Fibroblast of skin of back (primary cell): ENCODE measurements around the gene TUBGCP3.

ENCODE experiments used
- DNase-seq: peaks from one replicate; pipeline ENCODE4 v3.0.0-alpha.2; 2013

The TUBGCP3 gene

GRCh38 chr13:112479389-112479788 lies 108.6 kb downstream of the TUBGCP3 start:
- DNase-seq = no peak

DNA sequence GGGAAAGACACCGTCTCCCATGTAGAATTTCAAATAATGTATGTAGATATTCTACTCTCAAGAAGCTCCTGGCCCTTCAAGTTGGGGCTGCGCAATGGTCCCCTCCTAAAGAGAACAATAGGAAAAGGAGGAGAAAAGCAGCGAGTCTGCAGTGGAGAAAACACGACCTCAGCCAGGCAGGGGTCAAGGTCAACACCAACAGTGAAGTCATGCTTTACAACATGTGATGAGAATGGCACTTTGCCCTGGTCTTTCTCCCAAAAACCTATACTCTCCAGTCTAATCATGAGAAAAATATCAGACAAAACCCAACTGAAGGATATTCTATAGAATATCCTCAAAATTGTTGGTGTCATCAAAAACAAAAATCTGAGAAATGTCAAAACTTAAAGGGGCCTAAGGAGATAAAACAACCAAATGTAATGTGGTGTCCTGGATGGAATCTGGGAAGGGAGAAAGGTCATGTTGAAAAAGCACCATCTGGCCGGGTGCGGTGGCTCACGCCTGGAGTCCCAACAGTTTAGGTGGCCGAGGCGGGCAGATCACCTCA lies 110.8 kb downstream of the TUBGCP3 start:
- DNase-seq = no peak

- no peak for DNase-seq
These were observed 112.1 kb downstream of the TUBGCP3 start for GRCh38 chr13:112475889-112476288.

DNA sequence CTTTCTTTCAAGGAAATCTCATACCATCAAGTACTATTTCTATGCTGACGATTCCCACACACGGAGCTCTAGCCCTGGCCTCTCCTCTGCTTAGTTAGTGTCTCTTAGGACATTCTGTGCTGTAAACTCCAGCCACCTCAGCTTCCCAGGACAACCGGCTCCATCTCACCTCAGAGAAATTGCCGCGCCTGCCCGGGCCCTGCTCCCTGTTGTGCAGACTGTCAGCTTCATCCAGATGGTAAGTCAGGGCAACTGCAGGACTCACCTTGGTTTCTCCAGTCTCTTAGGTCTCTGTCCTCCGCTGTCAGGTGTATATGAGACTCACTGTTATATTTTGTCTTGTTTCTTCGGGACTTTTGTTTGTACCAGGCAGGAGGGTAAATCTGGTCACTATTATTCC lies 113.1 kb downstream of the TUBGCP3 start:
- DNase-seq = no peak

DNA sequence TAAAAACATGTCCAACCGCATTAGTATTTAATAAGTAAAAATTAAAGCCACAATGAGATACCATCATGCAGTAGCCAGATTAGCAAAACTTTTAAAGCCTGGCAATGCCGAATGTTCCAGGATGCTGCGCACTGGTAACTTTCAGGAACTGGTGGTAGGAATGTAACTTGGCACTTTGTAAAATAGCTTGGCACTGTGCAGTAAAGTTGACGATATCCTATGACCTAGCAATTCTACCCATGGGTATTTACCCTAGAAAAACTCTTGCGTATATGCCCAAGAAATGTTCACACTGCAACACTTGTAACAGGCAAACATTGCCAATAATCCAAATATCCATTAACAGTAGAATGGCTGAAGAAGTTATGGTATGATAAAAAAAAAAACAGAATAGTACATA lies 114.1 kb downstream of the TUBGCP3 start:
- no peak for DNase-seq

DNA sequence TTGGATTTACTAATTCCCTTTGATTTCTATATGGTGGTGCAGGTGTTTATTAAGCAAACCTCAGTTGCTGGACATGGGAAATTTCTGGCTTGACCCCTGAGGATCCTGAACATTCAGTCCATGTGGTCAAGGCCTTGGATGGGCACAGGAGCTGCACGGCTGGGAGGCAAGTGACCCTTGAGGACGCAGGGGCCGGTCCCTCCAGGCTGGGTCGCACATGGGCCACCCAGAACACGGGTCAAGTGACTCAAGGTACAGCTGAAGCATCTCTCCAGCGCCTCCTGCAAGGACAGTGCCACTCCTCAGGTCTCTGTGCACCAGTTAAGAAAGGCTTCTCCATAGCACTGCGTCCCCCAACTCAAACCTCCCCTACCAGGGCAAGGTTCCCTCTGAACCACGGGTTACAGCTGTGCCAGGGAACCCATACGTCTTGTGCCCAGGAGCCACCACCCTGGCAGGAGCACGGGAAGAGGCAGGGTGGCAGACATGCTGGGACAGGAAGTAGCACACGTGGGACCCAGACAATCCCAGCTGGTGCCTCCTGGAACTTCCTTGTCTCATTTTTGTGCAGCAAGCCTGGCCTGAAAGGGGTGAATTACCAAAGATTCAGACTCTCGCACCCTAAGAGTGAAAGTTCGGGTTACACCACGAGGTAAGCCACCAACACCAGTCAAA lies 118.7 kb downstream of the TUBGCP3 start:
- DNase-seq = no peak

DNA sequence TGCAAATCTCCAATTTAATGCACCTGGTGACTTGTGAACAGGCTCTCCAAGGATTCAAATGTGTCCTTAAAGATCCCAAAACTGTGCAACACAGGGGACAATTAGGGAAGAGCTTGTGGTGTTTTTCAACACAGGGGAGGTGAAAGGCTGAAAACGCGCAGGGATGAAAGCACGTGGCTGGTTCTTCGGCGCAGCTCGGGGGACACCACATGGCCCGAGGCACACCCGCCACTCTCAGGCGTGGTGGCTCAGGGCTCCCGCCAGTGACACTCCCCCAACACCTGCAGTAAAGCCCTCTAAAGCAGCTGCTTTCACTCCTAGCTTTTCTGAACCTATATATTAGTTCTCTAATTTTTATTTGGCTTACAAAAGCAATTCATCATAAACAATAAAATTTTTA lies 119.9 kb downstream of the TUBGCP3 start:
- DNase-seq = no peak

DNA sequence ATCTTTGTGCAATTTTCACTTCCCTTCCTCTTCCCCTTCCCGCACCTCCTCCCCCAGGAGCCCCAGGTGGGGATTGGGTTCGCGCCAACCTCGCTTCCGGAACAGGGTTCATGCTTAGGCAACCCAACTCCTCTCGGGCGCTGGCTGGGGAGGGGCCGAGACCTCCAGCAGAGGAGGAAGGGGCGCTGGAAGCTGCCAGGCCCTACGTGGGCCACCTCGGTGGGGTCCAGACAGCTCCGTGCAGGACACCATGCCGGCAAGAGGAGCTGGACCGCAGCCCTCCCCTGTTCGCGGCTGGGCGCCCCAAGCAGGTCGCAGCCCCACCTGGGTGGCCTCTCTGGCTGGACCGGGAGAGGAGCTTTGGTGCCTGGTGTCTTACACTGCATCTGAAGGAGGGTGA lies 120.7 kb downstream of the TUBGCP3 start:
- no peak for DNase-seq

DNA sequence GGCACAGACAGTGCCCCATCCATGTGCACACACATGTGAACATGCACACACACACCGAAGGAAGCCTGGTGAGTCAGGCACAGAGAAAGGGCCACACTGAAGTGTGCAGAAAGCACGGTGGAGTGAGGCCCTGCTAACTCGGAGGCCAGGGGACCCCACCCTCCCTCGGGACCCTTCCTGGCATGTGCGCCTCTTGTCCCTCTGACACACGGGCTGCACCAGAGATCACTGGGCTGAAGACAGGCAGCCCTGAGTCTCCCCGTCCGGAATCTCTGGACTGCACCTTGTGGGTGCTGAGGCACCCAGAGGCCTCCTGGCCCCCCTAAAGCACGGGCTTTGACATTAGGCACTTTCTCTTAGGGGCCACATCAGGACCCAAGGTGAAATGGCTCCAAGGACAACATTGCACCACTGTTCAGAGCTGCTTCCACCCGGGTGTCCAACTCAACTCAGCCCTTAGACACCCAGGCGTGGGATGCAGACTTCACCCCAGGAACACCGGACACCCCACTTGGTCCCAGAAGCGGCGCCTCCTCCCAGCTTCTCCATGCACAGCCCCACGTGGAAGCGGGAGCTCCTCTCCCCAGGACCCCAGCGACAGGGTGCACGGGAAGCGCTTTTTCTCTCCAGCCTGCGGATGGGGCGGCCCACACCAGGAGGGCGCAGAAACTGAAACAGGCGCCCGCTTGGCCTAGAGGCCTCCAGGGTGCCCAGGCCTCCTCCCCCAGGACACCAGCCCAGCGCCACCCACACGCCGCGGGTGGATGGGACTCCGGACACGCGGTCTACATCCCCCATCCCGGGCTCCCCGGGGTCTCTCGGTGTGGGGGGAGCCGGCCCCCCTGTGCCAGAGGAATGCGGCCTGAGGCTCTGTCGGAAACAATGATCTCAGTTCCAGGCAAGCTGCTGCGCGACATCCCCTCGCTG lies 121.6 kb downstream of the TUBGCP3 start:
- DNase-seq = no peak

GRCh38 chr13:112465251-112466131 lies 122.5 kb downstream of the TUBGCP3 start:
- DNase-seq = no peak

DNA sequence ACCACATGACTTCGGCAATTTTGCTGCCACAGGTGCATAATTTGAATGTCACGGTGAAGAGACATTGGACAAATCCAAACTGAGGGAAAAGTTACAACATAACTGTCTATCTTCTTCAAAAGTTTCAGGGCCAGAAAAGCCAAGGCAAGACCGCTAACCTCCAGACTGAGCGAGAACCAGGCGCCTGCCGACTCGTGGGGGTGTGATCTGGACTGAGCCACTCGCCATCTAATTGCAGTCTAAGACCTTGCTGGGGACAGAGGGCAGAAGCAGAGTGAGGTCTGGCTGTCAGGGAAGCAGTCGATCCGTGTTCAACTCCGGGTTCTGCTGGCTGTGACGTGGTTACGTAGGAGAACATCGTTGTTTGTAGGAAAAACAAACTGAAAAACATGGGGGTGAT lies 123.2 kb downstream of the TUBGCP3 start:
- no peak for DNase-seq

DNA sequence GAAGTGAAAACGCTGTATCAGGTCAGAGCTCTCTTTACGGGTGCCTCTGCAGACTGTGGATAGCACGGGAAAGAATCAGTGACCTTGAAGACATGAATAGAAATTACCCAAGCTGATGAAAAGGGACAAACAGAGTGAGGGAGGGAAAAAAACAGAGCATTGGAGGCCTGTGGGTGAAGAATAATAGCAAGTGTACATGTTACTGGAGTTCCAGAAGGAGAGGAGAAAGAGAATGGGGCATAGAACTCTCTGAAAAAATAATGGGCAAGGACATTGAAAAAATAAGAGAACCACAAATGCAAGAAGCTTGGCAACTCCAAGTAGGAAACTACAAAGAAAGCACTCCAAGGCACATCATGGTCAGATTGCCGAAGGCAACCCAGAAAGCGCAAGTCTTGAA lies 125.5 kb downstream of the TUBGCP3 start:
- DNase-seq = no peak

GRCh38 chr13:112457485-112457884 lies 130.5 kb downstream of the TUBGCP3 start:
- no peak for DNase-seq

- DNase-seq = no peak
These were observed 130.9 kb downstream of the TUBGCP3 start for GRCh38 chr13:112457081-112457480.

DNA sequence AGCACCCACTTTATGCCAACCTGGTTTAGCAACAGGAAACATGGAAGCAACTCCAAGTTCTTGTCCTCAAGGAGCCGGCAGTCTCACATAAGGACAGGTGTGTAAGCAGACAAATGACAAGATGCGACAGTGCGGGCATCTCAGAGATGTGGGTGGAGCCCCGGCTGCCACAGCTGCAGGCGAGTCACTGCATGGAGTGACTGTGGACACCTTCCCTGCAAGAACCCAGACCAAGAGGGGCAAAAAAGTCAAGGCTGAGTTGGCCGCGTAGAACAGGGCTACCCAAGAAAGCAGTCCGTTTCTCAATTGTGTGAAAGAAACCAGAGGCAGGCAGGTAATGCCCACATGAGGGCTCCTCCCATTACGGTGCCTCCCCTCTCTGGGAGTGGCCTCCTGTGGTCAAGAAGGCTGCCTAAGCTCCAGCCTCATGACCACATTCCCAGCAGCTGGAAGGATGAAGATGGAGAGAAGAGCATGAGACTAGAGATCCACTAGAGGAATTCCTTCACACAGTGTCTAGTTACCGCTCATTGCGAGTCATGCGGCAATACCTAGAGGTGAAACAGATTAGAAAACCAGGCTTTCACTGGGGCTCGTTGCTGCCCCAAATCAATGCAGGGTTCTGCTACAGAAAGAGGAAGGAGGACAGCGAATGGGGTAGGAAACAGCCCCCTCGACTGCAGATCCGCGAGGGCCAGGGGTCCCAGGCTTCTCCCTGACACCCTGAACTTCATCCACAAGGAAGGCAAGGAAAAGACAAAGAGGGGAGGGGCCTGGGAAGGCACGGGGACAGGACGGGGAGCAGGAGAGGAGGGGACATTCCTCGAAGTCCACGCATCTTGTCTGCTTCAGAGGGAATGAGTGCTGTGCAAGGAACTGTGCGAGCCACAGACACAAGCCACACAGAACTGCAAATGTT lies 131.6 kb downstream of the TUBGCP3 start:
- no peak for DNase-seq

DNA sequence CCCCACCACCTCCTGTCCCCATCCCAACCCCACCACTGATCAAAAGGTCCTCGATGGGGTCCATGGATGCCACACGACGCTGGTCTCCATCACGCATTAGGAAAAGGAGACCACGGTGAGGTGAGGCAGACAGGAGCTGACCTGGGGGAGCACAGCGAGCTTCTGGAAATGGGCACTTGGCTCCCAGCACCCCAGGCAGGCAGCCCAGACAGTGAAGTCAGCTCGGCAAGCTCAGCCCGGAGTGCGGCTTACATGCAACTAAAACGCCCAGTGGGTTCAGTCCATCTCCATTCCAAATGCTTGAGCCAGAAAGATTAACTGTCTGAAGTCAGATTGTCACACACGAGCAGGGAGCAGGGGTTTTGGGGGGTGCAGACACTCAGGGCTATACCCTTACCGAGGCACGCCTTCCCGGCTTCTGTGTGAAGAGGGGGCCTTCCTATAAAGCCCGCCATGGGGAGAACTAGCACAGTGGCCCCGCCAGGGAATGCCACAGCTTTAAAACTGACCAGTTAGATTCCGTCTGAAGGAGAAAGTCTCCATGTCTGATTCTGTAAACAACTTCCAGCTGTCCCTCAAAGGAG lies 132.4 kb downstream of the TUBGCP3 start:
- DNase-seq = no peak

DNA sequence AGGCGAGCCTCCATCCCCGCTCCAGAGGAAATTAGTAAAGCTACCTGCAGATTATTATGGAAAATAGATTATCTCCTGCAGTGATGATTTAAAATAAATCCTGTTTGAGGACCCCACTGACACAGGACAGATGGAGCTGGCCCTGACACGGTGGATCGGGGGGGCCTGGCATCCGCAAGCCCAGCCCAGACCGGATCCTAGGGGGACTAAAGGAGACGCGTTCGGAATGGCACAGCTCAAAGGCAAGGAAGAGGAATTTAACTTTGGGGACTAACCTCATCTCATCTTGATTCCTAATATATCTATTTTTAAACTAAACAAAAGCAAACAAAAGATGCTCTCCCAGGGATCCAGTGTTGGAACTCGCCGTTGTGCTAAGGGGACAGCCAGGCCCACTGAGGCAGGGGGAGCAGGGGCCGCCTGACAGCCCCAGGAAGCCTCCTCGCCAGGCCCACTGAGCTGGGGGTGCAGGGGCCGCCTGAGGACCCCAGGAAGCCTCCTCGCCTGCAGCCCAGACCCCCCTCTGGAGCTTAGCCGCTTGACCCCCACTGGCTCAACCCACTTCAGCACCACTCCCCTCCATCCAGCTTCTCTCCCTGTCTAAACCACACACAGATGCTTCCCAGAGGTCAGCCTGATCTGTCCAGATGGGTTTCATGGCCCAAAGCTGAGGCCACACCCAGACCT lies 133.2 kb downstream of the TUBGCP3 start:
- no peak for DNase-seq

GRCh38 chr13:112453874-112454647 lies 133.9 kb downstream of the TUBGCP3 start:
- DNase-seq = no peak

DNA sequence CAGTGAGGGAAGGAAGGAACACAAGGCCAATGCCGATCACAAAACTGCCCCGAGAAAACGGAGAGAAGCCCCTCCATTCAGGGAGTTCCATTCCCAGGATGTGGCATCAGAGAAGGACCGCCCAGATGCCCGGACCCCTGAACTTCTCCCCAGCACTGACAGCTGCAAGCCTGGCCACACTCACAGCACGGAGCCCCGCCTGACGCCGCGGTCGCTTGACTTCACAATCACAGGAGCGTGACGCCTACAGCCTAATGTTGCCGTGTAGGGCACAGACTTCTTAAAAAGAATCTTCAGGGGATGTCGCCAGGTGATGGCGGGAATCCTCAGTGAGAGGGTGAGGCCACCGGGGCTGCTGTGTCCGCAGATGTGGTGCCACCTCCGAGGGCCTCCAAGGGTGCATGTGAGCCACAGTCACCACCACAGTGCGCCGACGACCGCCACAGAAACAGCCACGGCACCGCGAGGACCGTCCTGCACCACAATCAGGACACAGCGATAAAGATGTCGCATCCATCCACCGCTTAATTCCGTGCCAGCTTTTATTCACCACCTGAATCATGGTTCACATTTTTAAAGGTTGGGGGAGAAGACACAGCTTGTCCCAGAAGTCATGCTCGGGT lies 134.6 kb downstream of the TUBGCP3 start:
- no peak for DNase-seq
